Endothelial cell of umbilical vein (primary cell): ENCODE data around the gene ARFGAP3. TPM values are rescaled to one million over a fixed set of nuclear protein-coding genes. Genes with fewer than 3 reads are reported as not detected.

Source experiments
- BruUV-seq: library from RNA; stranded (reverse); fragments of 400-500 nt; replicated peaks from 2 replicates; lab custom pipeline; 2021; lab: Mats Ljungman, UMichigan
- CTCF ChIA-PET: fragments of 300-600, 350-600 bp; sonication (Branson Sonifier 250); formaldehyde crosslinking; loops from one replicate; lab custom pipeline; 2021; ENCODE audit warnings: antibody characterized with exemption, inconsistent platforms; lab: Charles Lee
- POLR2A ChIA-PET: fragments of 300-600, 350-600 bp; sonication (Branson Sonifier 250); formaldehyde crosslinking; loops from one replicate; lab custom pipeline; 2021; ENCODE audit warnings: antibody characterized with exemption, inconsistent platforms; lab: Charles Lee
- DNase-seq: peaks from one replicate; pipeline ENCODE4 v3.0.0-alpha.2; 2011; ENCODE audit warnings: low read depth, low spot score
- FAIRE-seq: peaks from 2 replicates; lab custom pipeline; 2011; peaks lifted over from hg19 to GRCh38; lab: Jason Lieb, UNC
- H2AFZ ChIP-seq: 2 replicates; pipeline ENCODE4 v1.6.0; 2012; ENCODE audit warnings: low read depth, low read length, control low read depth, inconsistent platforms
- H3K27ac ChIP-seq: 2 replicates; pipeline ENCODE4 v1.5.1; 2011; ENCODE audit warnings: low read depth, mild to moderate bottlenecking, control low read depth, low read length, moderate library complexity; ENCODE audit not compliant: insufficient read depth
- H3K27me3 ChIP-seq, 2 experiments: 2 replicates each; pipeline versions ENCODE4 v1.6.0 to v1.6.1; 2011; ENCODE audit warnings: low read length in 2 of 2, mixed read lengths in 1 of 2; ENCODE audit not compliant: control insufficient read depth in 2 of 2, insufficient read depth in 2 of 2
- H3K36me3 ChIP-seq, 2 experiments: 2 replicates in 1 of 2; 3 replicates in 1 of 2; pipeline ENCODE4 v1.5.1; 2011; ENCODE audit warnings: low read length in 2 of 2, mild to moderate bottlenecking in 1 of 2, moderate library complexity in 1 of 2; ENCODE audit not compliant: control insufficient read depth in 2 of 2, insufficient read depth in 2 of 2; ENCODE audit errors: extremely low read depth in 1 of 2
- H3K4me1 ChIP-seq: 3 replicates; pipeline ENCODE4 v1.5.1; 2011; ENCODE audit warnings: mild to moderate bottlenecking, low read length; ENCODE audit not compliant: control insufficient read depth, insufficient read depth; ENCODE audit errors: extremely low read depth
- H3K4me2 ChIP-seq: 2 replicates; pipeline ENCODE4 v1.6.1; 2011; ENCODE audit warnings: low read length, control low read depth, mixed read lengths; ENCODE audit not compliant: insufficient read depth
- H3K4me3 ChIP-seq, 3 experiments: fragments of 200-600 bp in 1 of 3; sonication (generic), shearing (Covaris generic) in 1 of 3; replicated peaks in 1 of 3; 2 replicates each; pipeline ENCODE4 v1.5.1; 2011 to 2016; ENCODE audit warnings: control low read depth in 3 of 3, low read length in 3 of 3, mild to moderate bottlenecking in 2 of 3, inconsistent platforms in 1 of 3, low read depth in 1 of 3, moderate library complexity in 1 of 3; ENCODE audit not compliant: insufficient read depth in 1 of 3
- H3K79me2 ChIP-seq: 2 replicates; pipeline ENCODE4 v1.6.0; 2012; ENCODE audit warnings: low read length, inconsistent platforms; ENCODE audit not compliant: control insufficient read depth, insufficient read depth
- H3K9ac ChIP-seq: replicated peaks from 2 replicates; pipeline ENCODE3; 2011; ENCODE audit warnings: low read length, control low read depth; ENCODE audit not compliant: insufficient read depth; ENCODE audit errors: extremely low read depth
- H3K9me1 ChIP-seq: replicated peaks from 3 replicates; pipeline ENCODE4 v1.6.0; 2011; ENCODE audit warnings: mild to moderate bottlenecking, low read length; ENCODE audit not compliant: control insufficient read depth, insufficient read depth; ENCODE audit errors: extremely low read depth
- H3K9me3 ChIP-seq: replicated peaks from 2 replicates; pipeline ENCODE4 v1.5.1; 2012; ENCODE audit warnings: low read length, inconsistent platforms; ENCODE audit not compliant: control insufficient read depth, insufficient read depth
- H4K20me1 ChIP-seq: replicated peaks from 2 replicates; pipeline ENCODE3; 2011; ENCODE audit warnings: mild to moderate bottlenecking, low read length; ENCODE audit not compliant: control insufficient read depth, insufficient read depth; ENCODE audit errors: extremely low read depth
- EZH2 ChIP-seq: IDR thresholded peaks from 2 replicates; pipeline ENCODE4 v1.6.1; 2012; ENCODE audit warnings: borderline replicate concordance, low read depth, mild to moderate bottlenecking, moderate library complexity, low read length, inconsistent platforms; ENCODE audit not compliant: severe bottlenecking
- FOS ChIP-seq: IDR thresholded peaks from 2 replicates; pipeline ENCODE4 v1.6.1; 2011; ENCODE audit warnings: mild to moderate bottlenecking, low read length, moderate library complexity, borderline replicate concordance; ENCODE audit not compliant: insufficient read depth
- GATA2 ChIP-seq: IDR thresholded peaks from 2 replicates; pipeline ENCODE4 v1.7.0; 2011; ENCODE audit warnings: low read depth, mild to moderate bottlenecking, moderate library complexity, mixed read lengths, low read length; ENCODE audit not compliant: insufficient read length, insufficient read depth
- JUN ChIP-seq: IDR thresholded peaks from 2 replicates; pipeline ENCODE4 v1.6.1; 2011; ENCODE audit warnings: borderline replicate concordance, low read depth; ENCODE audit not compliant: insufficient read length, insufficient read depth
- MYC ChIP-seq: IDR thresholded peaks from one replicate; pipeline ENCODE4 v1.6.1; 2011; ENCODE audit warnings: mild to moderate bottlenecking, low read depth, low read length
- POLR2A ChIP-seq: IDR thresholded peaks from 2 replicates; pipeline ENCODE4 v1.6.1; 2012; ENCODE audit warnings: low read depth, mild to moderate bottlenecking, control low read depth, low read length
- dilution Hi-C: fragments of 300-500 bp; cut with MboI; formaldehyde crosslinking; loops from one replicate; pipeline ENCODE4 v1.15.0; 2019; ENCODE audit warnings: low sequenced_read_pairs; ENCODE audit not compliant: extremely low pct_ligation_motif_present
- intact Hi-C: fragments of 100-400 bp; cut with micrococcal nuclease; formaldehyde crosslinking; loops from one replicate; pipeline ENCODE4 v1.10.0; 2022
- polyA plus RNA-seq, 4 experiments: library from polyadenylated mRNA; depleted of rRNA in 3 of 4; stranded (reverse) in 3 of 4; unstranded in 1 of 4; fragments of >200 nt; gene quantifications; 2 replicates each; pipeline versions ENCODE4 v1.2.1 to v1.2.3, GENCODE V29; 2011 to 2012; ENCODE audit warnings: missing spikeins in 1 of 4
- total RNA-seq: library from RNA; stranded (reverse); gene quantifications from 2 replicates; pipeline ENCODE4 v1.2.3, GENCODE V29; 2021
- TF ChIP-seq, protein P1 (sequence below), 2 donors: IDR thresholded peaks; 1 replicate in 1 of 2; 2 replicates in 1 of 2; pipeline ENCODE4 v1.5.1; 2011; ENCODE audit warnings: low read length in 2 of 2, mild to moderate bottlenecking in 2 of 2, moderate library complexity in 2 of 2, control low read depth in 1 of 2, inconsistent platforms in 1 of 2, low read depth in 1 of 2; ENCODE audit not compliant: insufficient read depth in 1 of 2; ENCODE audit errors: extremely low read depth in 1 of 2
- TF ChIP-seq, protein P2 (sequence below): IDR thresholded peaks from 2 replicates; pipeline ENCODE4 v1.6.1; 2011; ENCODE audit not compliant: insufficient read depth, insufficient read length

The ARFGAP3 gene
- total and polyA plus RNA-seq, 2 donors (not counting 3 experiments of a cell fraction or from before 2014, with no cell fraction given): 29.1 to 33.4 TPM

DNA sequence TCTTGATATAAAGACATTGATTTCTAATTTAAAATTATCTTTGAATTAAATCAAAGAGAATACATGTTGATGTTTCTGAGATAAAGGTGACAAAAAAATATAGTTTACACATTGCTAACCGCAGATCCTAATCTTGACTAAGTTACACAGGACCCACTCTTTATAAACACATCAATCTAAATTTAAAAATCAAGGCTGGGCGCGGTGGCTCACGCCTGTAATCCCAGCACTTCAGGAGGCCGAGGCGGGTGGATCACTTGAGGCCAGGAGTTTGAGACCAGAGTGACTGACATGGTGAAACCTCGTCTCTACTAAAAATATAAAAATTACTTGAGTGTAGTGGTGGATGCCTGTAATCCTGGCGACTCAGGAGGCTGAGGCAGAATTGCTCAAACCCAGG, 1.9 kb downstream of the ARFGAP3 start:
- Histone ChIP-seq H3K9me3 (no peaks in the 10 kb centered on the region), H3K4me3 (no peak overlapping the region), H3K9ac (no peak overlapping the region), H3K9me1 (no peaks in the 10 kb centered on the region), H3K27ac (no peak overlapping the region), H3K4me1 (peaks cover 2% of the 10 kb centered on the region), H3K27me3 (no peaks in the 10 kb centered on the region), H2AFZ (no peak overlapping the region), H3K4me2 (no peak overlapping the region), H4K20me1 (peaks cover 6% of the 10 kb centered on the region), H3K36me3 (no peaks in the 10 kb centered on the region), H3K79me2 (peaks cover 22% of the 10 kb centered on the region)
- no TSS peak for BruUV-seq
- FAIRE-seq: no peak
- TF ChIP-seq FOS (no peak), EZH2 (no peak), GATA2 (no peak), JUN (no peak), MYC (no peak), POLR2A (no peak)
- TF ChIP-seq, protein P1, sequence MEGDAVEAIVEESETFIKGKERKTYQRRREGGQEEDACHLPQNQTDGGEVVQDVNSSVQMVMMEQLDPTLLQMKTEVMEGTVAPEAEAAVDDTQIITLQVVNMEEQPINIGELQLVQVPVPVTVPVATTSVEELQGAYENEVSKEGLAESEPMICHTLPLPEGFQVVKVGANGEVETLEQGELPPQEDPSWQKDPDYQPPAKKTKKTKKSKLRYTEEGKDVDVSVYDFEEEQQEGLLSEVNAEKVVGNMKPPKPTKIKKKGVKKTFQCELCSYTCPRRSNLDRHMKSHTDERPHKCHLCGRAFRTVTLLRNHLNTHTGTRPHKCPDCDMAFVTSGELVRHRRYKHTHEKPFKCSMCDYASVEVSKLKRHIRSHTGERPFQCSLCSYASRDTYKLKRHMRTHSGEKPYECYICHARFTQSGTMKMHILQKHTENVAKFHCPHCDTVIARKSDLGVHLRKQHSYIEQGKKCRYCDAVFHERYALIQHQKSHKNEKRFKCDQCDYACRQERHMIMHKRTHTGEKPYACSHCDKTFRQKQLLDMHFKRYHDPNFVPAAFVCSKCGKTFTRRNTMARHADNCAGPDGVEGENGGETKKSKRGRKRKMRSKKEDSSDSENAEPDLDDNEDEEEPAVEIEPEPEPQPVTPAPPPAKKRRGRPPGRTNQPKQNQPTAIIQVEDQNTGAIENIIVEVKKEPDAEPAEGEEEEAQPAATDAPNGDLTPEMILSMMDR (IDR thresholded peaks at IDR 0.05; ENCODE audit: extremely low read depth in 1 of 2, insufficient read depth in 1 of 2, low read depth in 1 of 2, low read length in 2 of 2): no peak
- TF ChIP-seq, protein P2, sequence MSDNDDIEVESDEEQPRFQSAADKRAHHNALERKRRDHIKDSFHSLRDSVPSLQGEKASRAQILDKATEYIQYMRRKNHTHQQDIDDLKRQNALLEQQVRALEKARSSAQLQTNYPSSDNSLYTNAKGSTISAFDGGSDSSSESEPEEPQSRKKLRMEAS: no peak
- no peak for DNase-seq
- ChIA-PET CTCF (no interaction called here), POLR2A (no interaction called here)
- dilution Hi-C loops: no loop called here
- intact Hi-C loops: loop anchor here (5.0 kb wide), 1 partner anchor 193 kb away; no protein-coding TSS in a partner anchor
